Parathyroid adenoma (tissue), 2 donors: ENCODE results near the gene NUP205.

Experiments used
- H2AFZ ChIP-seq: fragments of 300-600 bp; sonication (generic); one replicate; pipeline ENCODE4 v1.7.0; 2017; ENCODE audit warnings: antibody characterized with exemption, mild to moderate bottlenecking
- H3K27ac ChIP-seq: fragments of 300-600 bp; sonication (generic); one replicate; pipeline ENCODE4 v1.7.0; 2017
- H3K27me3 ChIP-seq: fragments of 300-600 bp; sonication (generic); one replicate; pipeline ENCODE4 v1.7.0; 2017; ENCODE audit warnings: low read length; ENCODE audit not compliant: control insufficient read depth, insufficient read depth
- H3K36me3 ChIP-seq: fragments of 300-600 bp; sonication (generic); one replicate; pipeline ENCODE4 v1.7.0; 2017; ENCODE audit warnings: low read length; ENCODE audit not compliant: control insufficient read depth, insufficient read depth
- H3K4me1 ChIP-seq: fragments of 300-600 bp; sonication (generic); one replicate; pipeline ENCODE4 v1.7.0; 2017; ENCODE audit warnings: control low read depth
- H3K4me2 ChIP-seq: fragments of 300-600 bp; sonication (generic); one replicate; pipeline ENCODE4 v1.7.0; 2017; ENCODE audit warnings: low read length
- H3K4me3 ChIP-seq: fragments of 300-600 bp; sonication (generic); one replicate; pipeline ENCODE4 v1.7.0; 2017; ENCODE audit warnings: low read depth, low read length
- H3K79me2 ChIP-seq: fragments of 300-600 bp; sonication (generic); one replicate; pipeline ENCODE4 v1.7.0; 2017; ENCODE audit warnings: control low read depth
- H3K9ac ChIP-seq: fragments of 300-600 bp; sonication (generic); one replicate; pipeline ENCODE4 v1.7.0; 2017; ENCODE audit warnings: mild to moderate bottlenecking
- H3K9me3 ChIP-seq: fragments of 300-600 bp; sonication (generic); one replicate; pipeline ENCODE4 v1.7.0; 2017; ENCODE audit warnings: low read length; ENCODE audit not compliant: control insufficient read depth
- TF ChIP-seq, protein P1 (sequence below): fragments of 300-600 bp; sonication (generic); IDR thresholded peaks from one replicate; pipeline ENCODE4 v1.7.0; 2017; ENCODE audit warnings: antibody characterized with exemption, mild to moderate bottlenecking
- donor health status: primary hyperparathyroidism.

The NUP205 gene

GRCh38 chr7:135552148-135552547, 5.6 kb upstream of the NUP205 start:
- no peak overlapping the region for H2AFZ ChIP-seq
- H3K4me3 ChIP-seq: no peak overlapping the region
- TF ChIP-seq, protein P1, sequence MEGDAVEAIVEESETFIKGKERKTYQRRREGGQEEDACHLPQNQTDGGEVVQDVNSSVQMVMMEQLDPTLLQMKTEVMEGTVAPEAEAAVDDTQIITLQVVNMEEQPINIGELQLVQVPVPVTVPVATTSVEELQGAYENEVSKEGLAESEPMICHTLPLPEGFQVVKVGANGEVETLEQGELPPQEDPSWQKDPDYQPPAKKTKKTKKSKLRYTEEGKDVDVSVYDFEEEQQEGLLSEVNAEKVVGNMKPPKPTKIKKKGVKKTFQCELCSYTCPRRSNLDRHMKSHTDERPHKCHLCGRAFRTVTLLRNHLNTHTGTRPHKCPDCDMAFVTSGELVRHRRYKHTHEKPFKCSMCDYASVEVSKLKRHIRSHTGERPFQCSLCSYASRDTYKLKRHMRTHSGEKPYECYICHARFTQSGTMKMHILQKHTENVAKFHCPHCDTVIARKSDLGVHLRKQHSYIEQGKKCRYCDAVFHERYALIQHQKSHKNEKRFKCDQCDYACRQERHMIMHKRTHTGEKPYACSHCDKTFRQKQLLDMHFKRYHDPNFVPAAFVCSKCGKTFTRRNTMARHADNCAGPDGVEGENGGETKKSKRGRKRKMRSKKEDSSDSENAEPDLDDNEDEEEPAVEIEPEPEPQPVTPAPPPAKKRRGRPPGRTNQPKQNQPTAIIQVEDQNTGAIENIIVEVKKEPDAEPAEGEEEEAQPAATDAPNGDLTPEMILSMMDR: no peak
- no peaks in the 10 kb centered on the region for H3K27me3 ChIP-seq
- no peaks in the 10 kb centered on the region for H3K79me2 ChIP-seq
- H3K27ac ChIP-seq: no peak overlapping the region
- H3K9me3 ChIP-seq: no peaks in the 10 kb centered on the region
- H3K4me2 ChIP-seq: no peak overlapping the region
- no peaks in the 10 kb centered on the region for H3K4me1 ChIP-seq
- H3K9ac ChIP-seq: no peak overlapping the region
- H3K36me3 ChIP-seq: no peaks in the 10 kb centered on the region

GRCh38 chr7:135553346-135553745, 4.4 kb upstream of the NUP205 start:
- H3K79me2 ChIP-seq: no peaks in the 10 kb centered on the region
- H3K27ac ChIP-seq: no peak overlapping the region
- no peak overlapping the region for H3K9ac ChIP-seq
- no peaks in the 10 kb centered on the region for H3K36me3 ChIP-seq
- no peak overlapping the region for H2AFZ ChIP-seq
- no peak overlapping the region for H3K4me3 ChIP-seq
- H3K4me1 ChIP-seq: no peaks in the 10 kb centered on the region
- H3K4me2 ChIP-seq: no peak overlapping the region
- no peaks in the 10 kb centered on the region for H3K27me3 ChIP-seq
- H3K9me3 ChIP-seq: no peaks in the 10 kb centered on the region
- TF ChIP-seq, protein P1: no peak

- Histone ChIP-seq H3K4me2 (peak overlapping the region; percentile 68), H3K36me3 (no peaks in the 10 kb centered on the region), H3K9me3 (no peaks in the 10 kb centered on the region), H2AFZ (peak overlapping the region; percentile 88), H3K9ac (no peak overlapping the region), H3K4me1 (peaks cover 3% of the 10 kb centered on the region), H3K4me3 (peak overlapping the region; percentile 66), H3K27me3 (no peaks in the 10 kb centered on the region), H3K79me2 (peaks cover 27% of the 10 kb centered on the region), H3K27ac (peak overlapping the region; percentile 98)
- TF ChIP-seq, protein P1: peak; percentile 43
Observed at GRCh38 chr7:135558337-135558767, 635 bp downstream of the NUP205 start.

- H3K4me3 ChIP-seq: peak overlapping the region; percentile 66
- H3K4me2 ChIP-seq: peak overlapping the region; percentile 68
- H3K36me3 ChIP-seq: no peaks in the 10 kb centered on the region
- H3K27ac ChIP-seq: no peak overlapping the region
- TF ChIP-seq, protein P1: no peak
- no peaks in the 10 kb centered on the region for H3K27me3 ChIP-seq
- peaks cover 33% of the 10 kb centered on the region for H3K79me2 ChIP-seq
- peak overlapping the region; percentile 88 for H2AFZ ChIP-seq
- no peak overlapping the region for H3K9ac ChIP-seq
- peaks cover 3% of the 10 kb centered on the region for H3K4me1 ChIP-seq
- H3K9me3 ChIP-seq: no peaks in the 10 kb centered on the region
Observed at GRCh38 chr7:135558881-135559280, 1.2 kb downstream of the NUP205 start.

DNA sequence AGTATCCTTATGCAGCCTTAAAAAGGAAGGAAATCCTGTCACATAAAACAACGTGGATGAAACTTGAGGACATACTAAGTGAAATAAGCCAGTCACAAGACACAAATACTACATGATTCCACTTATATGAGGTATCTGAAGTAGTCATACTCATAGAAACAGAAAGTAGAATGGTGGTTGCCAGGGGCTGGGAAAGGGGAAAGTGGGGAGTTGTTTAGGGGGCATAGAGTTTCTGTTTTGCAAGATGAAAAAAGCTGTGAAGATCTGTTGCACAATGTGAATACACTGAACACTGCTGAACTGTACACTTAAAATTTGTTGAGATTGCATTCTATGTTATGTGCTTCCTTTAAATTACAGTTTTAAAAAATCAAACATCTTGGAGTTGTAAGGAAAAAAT, 2.9 kb downstream of the NUP205 start:
- TF ChIP-seq, protein P1: no peak
- H3K9ac ChIP-seq: no peak overlapping the region
- no peaks in the 10 kb centered on the region for H3K27me3 ChIP-seq
- H3K4me1 ChIP-seq: peaks cover 3% of the 10 kb centered on the region
- H2AFZ ChIP-seq: no peak overlapping the region
- H3K36me3 ChIP-seq: no peaks in the 10 kb centered on the region
- H3K4me3 ChIP-seq: no peak overlapping the region
- H3K27ac ChIP-seq: no peak overlapping the region
- no peak overlapping the region for H3K4me2 ChIP-seq
- H3K79me2 ChIP-seq: peaks cover 45% of the 10 kb centered on the region
- H3K9me3 ChIP-seq: no peaks in the 10 kb centered on the region
